GM18526 (cell line): ENCODE data around the gene NTMT1.

Source experiments
- POLR2A ChIP-seq: IDR thresholded peaks from 3 replicates; pipeline ENCODE4 v1.6.1; 2011; ENCODE audit not compliant: insufficient read length; ENCODE audit errors: extremely low read depth

NTMT1 gene

GRCh38 chr9:129649726-129650679, 24.0 kb downstream of the NTMT1 start:
- TF ChIP-seq POLR2A: no peak

- no peak for TF ChIP-seq POLR2A
These were observed 24.8 kb downstream of the NTMT1 start for GRCh38 chr9:129650680-129651235.

- TF ChIP-seq POLR2A: no peak
These were observed 28.0 kb downstream of the NTMT1 start for GRCh38 chr9:129653823-129654553.

GRCh38 chr9:129654554-129655040, 28.6 kb downstream of the NTMT1 start:
- no peak for TF ChIP-seq POLR2A

GRCh38 chr9:129655154-129655553, 29.2 kb downstream of the NTMT1 start:
- TF ChIP-seq POLR2A: no peak

GRCh38 chr9:129655696-129656095, 29.7 kb downstream of the NTMT1 start:
- no peak for TF ChIP-seq POLR2A

GRCh38 chr9:129656795-129657390, 30.9 kb downstream of the NTMT1 start:
- no peak for TF ChIP-seq POLR2A

GRCh38 chr9:129661029-129661428, 35.1 kb downstream of the NTMT1 start:
- TF ChIP-seq POLR2A: no peak

- no peak for TF ChIP-seq POLR2A
These were observed 38.9 kb downstream of the NTMT1 start for GRCh38 chr9:129664746-129665388.

GRCh38 chr9:129665389-129665775, 39.4 kb downstream of the NTMT1 start, which contains the start of gene PRRX2:
TSS of gene PRRX2 (plus strand) at chr9:129665647. CDS start at chr9:129665868, 221 bp downstream.
- no peak for TF ChIP-seq POLR2A

GRCh38 chr9:129665814-129666520, 40.0 kb downstream of the NTMT1 start:
- TF ChIP-seq POLR2A: no peak

GRCh38 chr9:129666575-129666974, 40.6 kb downstream of the NTMT1 start:
- no peak for TF ChIP-seq POLR2A

GRCh38 chr9:129667378-129667777, 41.4 kb downstream of the NTMT1 start:
- TF ChIP-seq POLR2A: no peak

GRCh38 chr9:129667850-129668249, 41.9 kb downstream of the NTMT1 start:
- TF ChIP-seq POLR2A: no peak

- no peak for TF ChIP-seq POLR2A
These were observed 43.3 kb downstream of the NTMT1 start for GRCh38 chr9:129669141-129669718.
